Measurements from ENCODE around the gene TRPC4.

Gene TRPC4

DNA sequence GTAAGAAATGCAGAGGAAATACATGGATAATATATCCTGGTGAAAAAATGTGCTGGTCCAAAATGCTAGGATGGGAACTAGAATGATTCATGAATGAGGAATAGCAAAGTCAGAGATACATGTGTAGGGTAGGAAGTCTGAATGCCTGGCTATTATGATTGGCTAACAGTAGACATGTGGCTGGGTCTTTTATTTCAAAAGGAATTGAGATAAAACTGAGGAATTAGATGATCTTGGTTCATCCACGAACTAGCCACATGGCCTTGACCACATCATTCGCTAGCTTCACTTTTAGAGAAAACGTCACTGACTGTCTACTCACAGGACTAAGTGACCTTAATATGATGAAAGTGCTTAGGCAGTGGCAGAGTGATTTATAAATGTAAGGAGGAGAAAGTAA, 103.1 kb downstream of the TRPC4 start:
- DNase-seq (ENCODE audit: low read depth in 1 of 2, low spot score in 1 of 2), result no peak
- TF ChIP-seq, protein P1, sequence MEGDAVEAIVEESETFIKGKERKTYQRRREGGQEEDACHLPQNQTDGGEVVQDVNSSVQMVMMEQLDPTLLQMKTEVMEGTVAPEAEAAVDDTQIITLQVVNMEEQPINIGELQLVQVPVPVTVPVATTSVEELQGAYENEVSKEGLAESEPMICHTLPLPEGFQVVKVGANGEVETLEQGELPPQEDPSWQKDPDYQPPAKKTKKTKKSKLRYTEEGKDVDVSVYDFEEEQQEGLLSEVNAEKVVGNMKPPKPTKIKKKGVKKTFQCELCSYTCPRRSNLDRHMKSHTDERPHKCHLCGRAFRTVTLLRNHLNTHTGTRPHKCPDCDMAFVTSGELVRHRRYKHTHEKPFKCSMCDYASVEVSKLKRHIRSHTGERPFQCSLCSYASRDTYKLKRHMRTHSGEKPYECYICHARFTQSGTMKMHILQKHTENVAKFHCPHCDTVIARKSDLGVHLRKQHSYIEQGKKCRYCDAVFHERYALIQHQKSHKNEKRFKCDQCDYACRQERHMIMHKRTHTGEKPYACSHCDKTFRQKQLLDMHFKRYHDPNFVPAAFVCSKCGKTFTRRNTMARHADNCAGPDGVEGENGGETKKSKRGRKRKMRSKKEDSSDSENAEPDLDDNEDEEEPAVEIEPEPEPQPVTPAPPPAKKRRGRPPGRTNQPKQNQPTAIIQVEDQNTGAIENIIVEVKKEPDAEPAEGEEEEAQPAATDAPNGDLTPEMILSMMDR (IDR thresholded peaks at IDR 0.05; ENCODE audit: insufficient read depth, low read length), result no peak
- TF ChIP-seq, protein P2, sequence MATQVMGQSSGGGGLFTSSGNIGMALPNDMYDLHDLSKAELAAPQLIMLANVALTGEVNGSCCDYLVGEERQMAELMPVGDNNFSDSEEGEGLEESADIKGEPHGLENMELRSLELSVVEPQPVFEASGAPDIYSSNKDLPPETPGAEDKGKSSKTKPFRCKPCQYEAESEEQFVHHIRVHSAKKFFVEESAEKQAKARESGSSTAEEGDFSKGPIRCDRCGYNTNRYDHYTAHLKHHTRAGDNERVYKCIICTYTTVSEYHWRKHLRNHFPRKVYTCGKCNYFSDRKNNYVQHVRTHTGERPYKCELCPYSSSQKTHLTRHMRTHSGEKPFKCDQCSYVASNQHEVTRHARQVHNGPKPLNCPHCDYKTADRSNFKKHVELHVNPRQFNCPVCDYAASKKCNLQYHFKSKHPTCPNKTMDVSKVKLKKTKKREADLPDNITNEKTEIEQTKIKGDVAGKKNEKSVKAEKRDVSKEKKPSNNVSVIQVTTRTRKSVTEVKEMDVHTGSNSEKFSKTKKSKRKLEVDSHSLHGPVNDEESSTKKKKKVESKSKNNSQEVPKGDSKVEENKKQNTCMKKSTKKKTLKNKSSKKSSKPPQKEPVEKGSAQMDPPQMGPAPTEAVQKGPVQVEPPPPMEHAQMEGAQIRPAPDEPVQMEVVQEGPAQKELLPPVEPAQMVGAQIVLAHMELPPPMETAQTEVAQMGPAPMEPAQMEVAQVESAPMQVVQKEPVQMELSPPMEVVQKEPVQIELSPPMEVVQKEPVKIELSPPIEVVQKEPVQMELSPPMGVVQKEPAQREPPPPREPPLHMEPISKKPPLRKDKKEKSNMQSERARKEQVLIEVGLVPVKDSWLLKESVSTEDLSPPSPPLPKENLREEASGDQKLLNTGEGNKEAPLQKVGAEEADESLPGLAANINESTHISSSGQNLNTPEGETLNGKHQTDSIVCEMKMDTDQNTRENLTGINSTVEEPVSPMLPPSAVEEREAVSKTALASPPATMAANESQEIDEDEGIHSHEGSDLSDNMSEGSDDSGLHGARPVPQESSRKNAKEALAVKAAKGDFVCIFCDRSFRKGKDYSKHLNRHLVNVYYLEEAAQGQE (IDR thresholded peaks at IDR 0.05; ENCODE audit: insufficient replicate concordance, low read depth), result no peak
- TF ChIP-seq POLR2AphosphoS5 (IDR thresholded peaks at IDR 0.05; ENCODE audit: low read depth) (no peak), GABPA (IDR thresholded peaks at IDR 0.05; ENCODE audit: low read depth) (no peak)
- no peak overlapping the region for H3K27ac ChIP-seq (replicated peaks)
- no peaks in the 10 kb centered on the region for H3K27me3 ChIP-seq (ENCODE audit: insufficient read depth, poor library complexity, severe bottlenecking)
- H3K4me3 ChIP-seq (replicated peaks; ENCODE audit: insufficient read depth, low read length), result no peak overlapping the region

DNA sequence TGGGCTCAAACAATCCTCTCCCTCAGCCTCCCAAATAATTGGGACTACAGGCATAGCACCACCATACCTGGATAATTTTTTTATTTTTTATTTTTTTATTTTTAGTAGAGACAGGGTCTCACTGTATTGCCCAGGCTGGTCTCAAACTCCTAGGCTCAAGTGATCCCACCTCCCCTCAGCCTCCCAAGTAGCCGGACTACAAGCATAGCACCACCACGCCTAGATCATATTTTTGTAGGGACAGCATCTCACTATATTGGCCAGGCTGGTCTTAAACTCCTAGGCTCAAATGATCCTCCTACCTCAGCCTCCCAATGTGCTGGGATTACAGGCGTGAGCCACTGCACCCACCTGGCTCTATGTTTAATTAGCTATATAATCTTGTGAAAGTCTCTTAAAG, 114.2 kb downstream of the TRPC4 start:
- no peak overlapping the region for H3K27ac ChIP-seq (replicated peaks)
- no peak for TF ChIP-seq POLR2AphosphoS5 (IDR thresholded peaks at IDR 0.05; ENCODE audit: low read depth)
- TF ChIP-seq, protein P2 (IDR thresholded peaks at IDR 0.05; ENCODE audit: insufficient replicate concordance, low read depth), result no peak
- TF ChIP-seq SPI1 (IDR thresholded peaks at IDR 0.05; ENCODE audit: borderline replicate concordance, low read depth), result no peak
- TF ChIP-seq, protein P1 (IDR thresholded peaks at IDR 0.05; ENCODE audit: insufficient read depth, low read length), result no peak
- no peak for TF ChIP-seq GABPA (IDR thresholded peaks at IDR 0.05; ENCODE audit: low read depth)
- no peak for DNase-seq (ENCODE audit: low read depth in 1 of 2, low spot score in 1 of 2)
- H3K4me3 ChIP-seq (replicated peaks; ENCODE audit: insufficient read depth, low read length), result no peak overlapping the region
- no peaks in the 10 kb centered on the region for H3K27me3 ChIP-seq (ENCODE audit: insufficient read depth, poor library complexity, severe bottlenecking)

DNA sequence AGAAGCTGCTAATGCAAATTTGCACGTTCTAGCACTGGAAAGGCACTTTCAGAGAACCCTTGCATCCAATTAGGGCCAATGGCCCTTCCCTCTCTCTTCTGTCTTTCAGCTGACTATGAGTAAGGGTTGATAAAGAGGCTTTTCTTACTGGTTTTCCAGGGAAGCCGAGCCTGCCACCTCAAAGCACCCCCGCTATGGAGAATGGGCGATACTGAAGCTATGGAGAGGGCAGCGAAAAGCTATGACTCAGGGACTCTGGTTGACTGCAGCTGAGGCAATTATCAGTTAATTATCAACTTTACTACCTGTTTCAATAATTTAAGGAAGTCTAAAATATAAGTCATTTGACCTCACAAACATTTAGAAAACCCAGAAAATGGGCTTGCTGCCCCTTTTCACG, 115.8 kb downstream of the TRPC4 start:
- no peak overlapping the region for H3K27ac ChIP-seq (replicated peaks)
- TF ChIP-seq SPI1 (IDR thresholded peaks at IDR 0.05; ENCODE audit: borderline replicate concordance, low read depth) (no peak), GABPA (IDR thresholded peaks at IDR 0.05; ENCODE audit: low read depth) (no peak), POLR2AphosphoS5 (IDR thresholded peaks at IDR 0.05; ENCODE audit: low read depth) (no peak)
- TF ChIP-seq, protein P2 (IDR thresholded peaks at IDR 0.05; ENCODE audit: insufficient replicate concordance, low read depth), result no peak
- TF ChIP-seq, protein P1 (IDR thresholded peaks at IDR 0.05; ENCODE audit: insufficient read depth, low read length), result no peak

More for the DNA sequence above, 115.8 kb downstream of the TRPC4 start:
- DNase-seq (ENCODE audit: low read depth in 1 of 2, low spot score in 1 of 2), result no peak
- no peaks in the 10 kb centered on the region for H3K27me3 ChIP-seq (ENCODE audit: insufficient read depth, poor library complexity, severe bottlenecking)
- H3K4me3 ChIP-seq (replicated peaks; ENCODE audit: insufficient read depth, low read length), result no peak overlapping the region
